GM21526 (cell line): ENCODE data around the gene LSG1.

Experiments
- ATAC-seq: cut with Tn5 transposase; IDR thresholded peaks from one replicate; pipeline ENCODE4 v1.9.1; 2021; ENCODE audit warnings: moderate library complexity; ENCODE audit not compliant: unreplicated experiment, low FRiP score

The LSG1 gene

GRCh38 chr3:194671900-194672808, at the start of gene LSG1:
Gene LSG1, minus strand, starts transcription at chr3:194672191. Its CDS starts 29 bp downstream, at chr3:194672162.
- ATAC-seq = peak; percentile 80

- no peak for ATAC-seq
Measured at GRCh38 chr3:194720048-194720447, 48.1 kb upstream of the LSG1 start.

- no peak for ATAC-seq
Measured at GRCh38 chr3:194718079-194718478, 46.1 kb upstream of the LSG1 start.

GRCh38 chr3:194715022-194715800, 43.2 kb upstream of the LSG1 start:
- no peak for ATAC-seq

- ATAC-seq = no peak
Measured at GRCh38 chr3:194714564-194714963, 42.6 kb upstream of the LSG1 start.

- no peak for ATAC-seq
Measured at GRCh38 chr3:194714137-194714455, 42.1 kb upstream of the LSG1 start.

- no peak for ATAC-seq
Measured at GRCh38 chr3:194713299-194714136, 41.5 kb upstream of the LSG1 start.

GRCh38 chr3:194711913-194712312, 39.9 kb upstream of the LSG1 start:
- ATAC-seq = no peak

- no peak for ATAC-seq
Measured at GRCh38 chr3:194711286-194711685, 39.3 kb upstream of the LSG1 start.

GRCh38 chr3:194707147-194707540, 35.2 kb upstream of the LSG1 start:
- no peak for ATAC-seq

GRCh38 chr3:194705761-194706160, 33.8 kb upstream of the LSG1 start:
- no peak for ATAC-seq

GRCh38 chr3:194705227-194705626, 33.2 kb upstream of the LSG1 start:
- no peak for ATAC-seq

GRCh38 chr3:194702545-194702944, 30.6 kb upstream of the LSG1 start:
- ATAC-seq = no peak

- no peak for ATAC-seq
Measured at GRCh38 chr3:194696702-194697101, 24.7 kb upstream of the LSG1 start.

- peak; percentile 45 for ATAC-seq
Measured at GRCh38 chr3:194691481-194692283, 19.7 kb upstream of the LSG1 start.

GRCh38 chr3:194690501-194691372, 18.7 kb upstream of the LSG1 start:
- ATAC-seq = no peak

GRCh38 chr3:194689493-194689944, 17.5 kb upstream of the LSG1 start:
- ATAC-seq = no peak

GRCh38 chr3:194688946-194689345, 17.0 kb upstream of the LSG1 start:
- ATAC-seq = no peak

- ATAC-seq = no peak
Measured at GRCh38 chr3:194688200-194688740, 16.3 kb upstream of the LSG1 start.
